ENCODE data around the gene IL16. TPM values are rescaled to one million over a fixed set of nuclear protein-coding genes. Genes with fewer than 3 reads are reported as not detected.
"Not testable (repeated sequence)": the region's sequence is repeated elsewhere in the genome, so short reads cannot be mapped to it uniquely, and the experiment has no call there.

Gene IL16
- total RNA-seq, 6 experiments from 2014 or later = 2.0 to 6.8 (median 3.2) TPM

DNA sequence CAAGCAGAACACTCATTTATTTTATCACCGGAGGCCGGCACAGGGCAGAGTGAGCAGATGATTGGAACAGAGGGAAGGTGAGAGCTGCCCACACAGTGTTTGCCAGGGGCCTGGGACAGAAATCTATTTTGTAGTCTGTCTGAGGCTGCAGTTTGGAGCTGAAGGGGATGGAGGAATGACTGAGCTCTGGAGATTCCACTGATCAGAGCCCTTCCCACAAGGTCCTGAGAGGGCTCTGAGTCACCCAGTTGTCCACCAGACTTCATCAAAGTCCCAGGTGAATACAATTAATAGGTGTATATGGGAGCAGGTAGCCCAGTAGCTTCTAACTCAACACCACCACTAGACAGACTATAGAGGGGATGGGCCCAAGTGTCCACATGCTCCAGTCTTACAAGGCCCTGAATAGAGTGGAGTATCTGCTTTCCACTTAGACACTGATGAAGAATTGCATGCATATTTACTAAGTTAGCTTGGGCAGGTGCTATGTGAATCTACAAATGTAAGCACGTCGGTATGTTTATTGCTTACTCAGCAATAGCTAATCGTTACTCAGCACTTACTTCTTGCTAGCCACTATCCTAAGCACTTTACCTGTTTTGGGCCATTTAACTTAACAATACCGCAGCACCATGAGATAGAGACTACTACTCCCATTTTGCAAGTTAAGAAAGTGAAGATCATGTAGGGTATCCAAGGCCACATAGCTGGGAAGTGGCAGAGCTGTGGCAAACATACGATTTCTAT lies 130.0 kb downstream of the IL16 start:
- TF ChIP-seq POLR2A (IDR thresholded peaks at IDR 0.05) = no peak
- TF ChIP-seq, protein P1, sequence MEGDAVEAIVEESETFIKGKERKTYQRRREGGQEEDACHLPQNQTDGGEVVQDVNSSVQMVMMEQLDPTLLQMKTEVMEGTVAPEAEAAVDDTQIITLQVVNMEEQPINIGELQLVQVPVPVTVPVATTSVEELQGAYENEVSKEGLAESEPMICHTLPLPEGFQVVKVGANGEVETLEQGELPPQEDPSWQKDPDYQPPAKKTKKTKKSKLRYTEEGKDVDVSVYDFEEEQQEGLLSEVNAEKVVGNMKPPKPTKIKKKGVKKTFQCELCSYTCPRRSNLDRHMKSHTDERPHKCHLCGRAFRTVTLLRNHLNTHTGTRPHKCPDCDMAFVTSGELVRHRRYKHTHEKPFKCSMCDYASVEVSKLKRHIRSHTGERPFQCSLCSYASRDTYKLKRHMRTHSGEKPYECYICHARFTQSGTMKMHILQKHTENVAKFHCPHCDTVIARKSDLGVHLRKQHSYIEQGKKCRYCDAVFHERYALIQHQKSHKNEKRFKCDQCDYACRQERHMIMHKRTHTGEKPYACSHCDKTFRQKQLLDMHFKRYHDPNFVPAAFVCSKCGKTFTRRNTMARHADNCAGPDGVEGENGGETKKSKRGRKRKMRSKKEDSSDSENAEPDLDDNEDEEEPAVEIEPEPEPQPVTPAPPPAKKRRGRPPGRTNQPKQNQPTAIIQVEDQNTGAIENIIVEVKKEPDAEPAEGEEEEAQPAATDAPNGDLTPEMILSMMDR (IDR thresholded peaks at IDR 0.05) = no peak
- no peak overlapping the region for H3K27ac ChIP-seq
- 49% methylated on average over 6 of the region's 7 CpGs for WGBS (ENCODE audit: insufficient coverage, low coverage, low lambda C conversion rate, missing lambda C conversion rate)
- no peaks in the 10 kb centered on the region for H3K9me3 ChIP-seq
- peaks cover 0 to 23% (median 2%) of the 10 kb centered on the region in 4 donors for H3K4me1 ChIP-seq
- DNase-seq (no peak), ATAC-seq (no peak)
- intact Hi-C loops (cut with DNase I) = no loop called here
- H3K36me3 ChIP-seq = peaks cover 0 to 8% (median 0%) of the 10 kb centered on the region in 4 donors
- no peak overlapping the region for H3K4me3 ChIP-seq
- H3K27me3 ChIP-seq = no peaks in the 10 kb centered on the region

DNA sequence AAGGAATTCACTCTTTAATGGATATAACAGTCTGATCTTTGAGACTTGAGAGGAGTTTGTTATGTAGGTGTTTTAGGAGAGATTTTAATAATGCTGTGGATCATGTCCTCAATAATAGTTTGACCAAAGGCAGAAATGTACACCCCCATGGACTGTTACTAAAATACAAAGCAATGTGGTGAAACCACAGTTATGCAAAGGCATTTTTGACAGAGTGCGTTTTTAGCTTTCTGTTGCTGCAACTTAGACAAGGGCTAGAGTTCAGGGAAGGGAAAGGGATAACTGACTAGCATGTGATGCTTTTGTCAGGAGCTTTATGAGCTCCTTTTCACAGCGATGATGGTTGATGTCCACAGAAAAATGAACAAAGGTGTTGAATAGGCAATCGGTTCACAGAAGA lies 130.8 kb downstream of the IL16 start:
- 54% methylated on average over 3 of the region's 3 CpGs for WGBS (ENCODE audit: insufficient coverage, low coverage, low lambda C conversion rate, missing lambda C conversion rate)

DNA sequence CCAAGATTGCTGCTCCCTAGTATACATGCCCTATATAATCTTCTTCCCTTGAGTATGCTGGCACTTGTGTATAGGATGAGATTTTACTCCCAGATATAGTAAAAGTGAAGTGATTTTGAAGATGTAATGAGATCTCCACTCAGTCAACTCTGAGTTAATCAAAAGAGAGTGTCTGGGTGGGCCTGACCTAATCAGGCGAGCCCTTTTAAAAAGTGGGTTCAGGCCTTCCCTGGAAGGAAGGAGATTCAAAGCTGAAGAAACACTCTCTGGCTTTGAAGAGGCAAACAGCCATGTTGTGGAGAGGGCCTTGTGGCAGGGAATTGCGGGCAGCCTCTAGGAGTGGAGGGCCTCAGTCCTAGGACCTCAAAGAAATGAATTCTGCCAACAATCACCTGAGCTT lies 132.8 kb downstream of the IL16 start:
- Histone ChIP-seq H3K9me3 (no peaks in the 10 kb centered on the region), H3K36me3 (no peaks in the 10 kb centered on the region), H3K4me3 (no peak overlapping the region), H3K27me3 (no peaks in the 10 kb centered on the region), H3K4me1 (peaks cover 0 to 20% (median 4%) of the 10 kb centered on the region in 4 donors), H3K27ac (no peak overlapping the region)
- no peak for ATAC-seq
- DNase-seq = no peak
- TF ChIP-seq, protein P1 (IDR thresholded peaks at IDR 0.05) = no peak
- no peak for TF ChIP-seq POLR2A (IDR thresholded peaks at IDR 0.05)
- intact Hi-C loops (cut with DNase I) = no loop called here
- WGBS (ENCODE audit: insufficient coverage, low coverage, low lambda C conversion rate, missing lambda C conversion rate) = 100% methylated on average over 1 of the region's 2 CpGs

More for the DNA sequence above, 130.8 kb downstream of the IL16 start:
- no peak overlapping the region for H3K27ac ChIP-seq
- H3K4me1 ChIP-seq = peaks cover 0 to 14% (median 0%) of the 10 kb centered on the region in 4 donors
- no peaks in the 10 kb centered on the region for H3K27me3 ChIP-seq
- no peak for ATAC-seq
- H3K4me3 ChIP-seq = no peak overlapping the region
- no peaks in the 10 kb centered on the region for H3K36me3 ChIP-seq
- no peak for DNase-seq
- TF ChIP-seq, protein P1 (IDR thresholded peaks at IDR 0.05) = no peak
- no peak for TF ChIP-seq POLR2A (IDR thresholded peaks at IDR 0.05)
- no peaks in the 10 kb centered on the region for H3K9me3 ChIP-seq
- intact Hi-C loops (cut with DNase I) = no loop called here

DNA sequence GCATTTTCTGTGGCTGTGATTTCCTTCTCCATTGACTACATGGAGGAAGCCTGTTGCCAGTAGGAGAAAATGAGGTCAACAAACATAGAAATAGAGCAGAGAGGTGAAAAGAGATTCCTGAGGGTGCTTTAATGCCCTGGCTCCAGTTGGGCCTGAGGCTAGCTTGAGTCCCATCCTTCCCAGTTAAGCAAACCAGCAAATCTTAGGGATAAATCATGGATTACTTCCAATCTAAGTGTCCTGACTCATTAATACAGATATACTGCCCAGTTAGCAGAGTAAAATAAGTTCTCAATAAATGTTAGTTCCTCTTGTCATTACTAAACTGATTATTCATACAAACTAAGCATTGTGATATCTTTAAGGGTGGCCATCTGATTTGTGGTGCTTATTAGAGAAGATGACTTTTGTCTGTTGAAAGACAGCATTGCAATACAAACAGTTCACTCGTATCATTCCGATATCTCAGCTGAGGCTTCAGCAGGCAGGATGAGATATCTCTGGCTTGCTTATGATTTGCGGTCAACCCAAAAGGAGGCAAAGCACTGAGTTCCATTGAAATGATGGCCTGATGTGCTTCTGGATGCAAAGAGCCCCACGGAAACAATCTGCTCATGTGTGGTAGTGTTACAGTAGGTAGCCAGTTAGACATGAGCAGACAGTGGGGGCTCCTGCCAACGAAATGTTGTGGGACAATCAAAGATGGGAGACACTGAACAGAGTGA lies 133.8 kb downstream of the IL16 start:
- Histone ChIP-seq H3K27me3 (no peaks in the 10 kb centered on the region), H3K9me3 (no peaks in the 10 kb centered on the region), H3K4me3 (no peak overlapping the region), H3K4me1 (peaks cover 0 to 22% (median 5%) of the 10 kb centered on the region in 4 donors), H3K27ac (no peak overlapping the region), H3K36me3 (no peaks in the 10 kb centered on the region)
- ATAC-seq (no peak), DNase-seq (no peak)
- intact Hi-C loops (cut with DNase I) = loop anchor here in 1 of 2 donors (10.0 kb wide), 1 partner anchor 56 kb away; no protein-coding TSS in a partner anchor
- 89% methylated on average over 5 of the region's 5 CpGs for WGBS (ENCODE audit: insufficient coverage, low coverage, low lambda C conversion rate, missing lambda C conversion rate)
- TF ChIP-seq POLR2A (IDR thresholded peaks at IDR 0.05) = no peak
- TF ChIP-seq, protein P1 (IDR thresholded peaks at IDR 0.05) = no peak

DNA sequence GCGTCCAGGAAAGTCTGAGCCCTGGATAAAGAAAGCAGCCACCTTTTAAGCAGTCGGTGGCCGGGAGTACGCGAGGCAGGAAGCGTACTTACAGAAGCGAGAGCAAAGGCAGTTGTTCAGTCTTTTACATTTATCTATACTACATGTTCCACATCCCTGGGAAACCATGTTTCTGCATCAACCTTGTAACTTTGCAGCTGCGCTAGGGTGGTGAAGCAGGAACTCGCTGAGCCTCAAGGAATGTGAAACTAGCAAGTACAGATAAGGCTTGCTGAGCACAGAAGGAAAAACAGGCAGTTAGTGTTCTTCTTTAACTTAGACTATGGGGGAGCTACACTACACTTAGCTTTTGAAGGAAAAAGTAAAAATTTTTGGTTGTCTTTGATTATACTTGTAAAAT lies 134.5 kb downstream of the IL16 start:
- intact Hi-C loops (cut with DNase I) = loop anchor here in 1 of 2 donors (10.0 kb wide), 1 partner anchor 56 kb away; no protein-coding TSS in a partner anchor

More for the DNA sequence above, 134.5 kb downstream of the IL16 start:
- H3K4me1 ChIP-seq = peaks cover 0 to 23% (median 8%) of the 10 kb centered on the region in 4 donors
- not testable (repeated sequence) for H3K27ac ChIP-seq, H3K4me3 ChIP-seq, ATAC-seq, H3K36me3 ChIP-seq, H3K27me3 ChIP-seq, DNase-seq, H3K9me3 ChIP-seq
- 63% methylated on average over 9 of the region's 9 CpGs for WGBS (ENCODE audit: insufficient coverage, low coverage, low lambda C conversion rate, missing lambda C conversion rate)
